GM13976 (cell line): ENCODE data around the gene UPB1.

Experiments
- DNase-seq: peaks from one replicate; pipeline ENCODE4 v3.0.0; 2012; ENCODE audit warnings: low spot score
- in situ Hi-C: fragments of 300-500 bp; cut with MboI; formaldehyde crosslinking; loops from one replicate; pipeline ENCODE4 v1.12.0; 2022; ENCODE audit warnings: low sequenced_read_pairs, mixed read lengths, inconsistent platforms; ENCODE audit not compliant: unreplicated experiment
- TF ChIP-seq, protein P1 (sequence below): IDR thresholded peaks from 2 replicates; pipeline ENCODE4 v1.5.1; 2012; ENCODE audit warnings: borderline replicate concordance, mild to moderate bottlenecking; ENCODE audit not compliant: insufficient read depth; ENCODE audit errors: extremely low read depth, missing control alignments, control extremely low read depth

The UPB1 gene

DNA sequence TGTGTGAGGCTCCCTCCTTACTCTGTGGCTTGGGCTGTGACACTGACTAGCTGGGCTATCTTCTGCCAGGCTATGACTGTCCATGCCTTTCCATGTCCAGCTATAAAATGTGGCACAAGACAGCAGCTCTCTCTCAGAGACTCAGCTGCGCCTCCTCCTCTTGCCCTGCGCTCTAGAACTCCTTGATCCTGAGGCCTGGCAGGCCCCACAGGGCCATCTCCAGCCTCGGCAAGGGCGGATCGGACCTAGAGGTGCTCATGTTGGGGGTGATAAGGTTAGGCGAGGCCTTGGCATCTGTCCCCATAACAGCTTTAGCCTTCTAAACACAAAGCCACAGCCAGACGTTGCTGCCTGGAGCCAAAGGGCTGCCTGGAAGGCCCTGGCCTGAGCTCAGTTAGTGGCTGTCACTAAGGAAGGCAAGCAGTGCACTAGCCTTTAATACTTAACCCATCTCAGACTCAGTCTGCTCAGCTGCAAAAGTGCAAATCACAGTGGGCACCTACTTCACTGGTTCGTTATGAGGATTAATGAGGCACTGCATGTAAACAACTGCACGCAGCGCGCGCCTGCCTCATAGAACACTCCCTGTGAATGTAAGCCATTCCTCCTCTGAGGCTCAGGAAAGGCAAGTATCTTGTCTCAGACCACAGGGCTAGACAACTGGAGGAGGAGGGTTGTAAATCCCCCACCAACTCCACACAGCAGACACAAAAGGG lies 58.6 kb downstream of the UPB1 start:
- in situ Hi-C loops, result no loop called here
- TF ChIP-seq, protein P1, sequence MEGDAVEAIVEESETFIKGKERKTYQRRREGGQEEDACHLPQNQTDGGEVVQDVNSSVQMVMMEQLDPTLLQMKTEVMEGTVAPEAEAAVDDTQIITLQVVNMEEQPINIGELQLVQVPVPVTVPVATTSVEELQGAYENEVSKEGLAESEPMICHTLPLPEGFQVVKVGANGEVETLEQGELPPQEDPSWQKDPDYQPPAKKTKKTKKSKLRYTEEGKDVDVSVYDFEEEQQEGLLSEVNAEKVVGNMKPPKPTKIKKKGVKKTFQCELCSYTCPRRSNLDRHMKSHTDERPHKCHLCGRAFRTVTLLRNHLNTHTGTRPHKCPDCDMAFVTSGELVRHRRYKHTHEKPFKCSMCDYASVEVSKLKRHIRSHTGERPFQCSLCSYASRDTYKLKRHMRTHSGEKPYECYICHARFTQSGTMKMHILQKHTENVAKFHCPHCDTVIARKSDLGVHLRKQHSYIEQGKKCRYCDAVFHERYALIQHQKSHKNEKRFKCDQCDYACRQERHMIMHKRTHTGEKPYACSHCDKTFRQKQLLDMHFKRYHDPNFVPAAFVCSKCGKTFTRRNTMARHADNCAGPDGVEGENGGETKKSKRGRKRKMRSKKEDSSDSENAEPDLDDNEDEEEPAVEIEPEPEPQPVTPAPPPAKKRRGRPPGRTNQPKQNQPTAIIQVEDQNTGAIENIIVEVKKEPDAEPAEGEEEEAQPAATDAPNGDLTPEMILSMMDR, result no peak
- no peak for DNase-seq

DNA sequence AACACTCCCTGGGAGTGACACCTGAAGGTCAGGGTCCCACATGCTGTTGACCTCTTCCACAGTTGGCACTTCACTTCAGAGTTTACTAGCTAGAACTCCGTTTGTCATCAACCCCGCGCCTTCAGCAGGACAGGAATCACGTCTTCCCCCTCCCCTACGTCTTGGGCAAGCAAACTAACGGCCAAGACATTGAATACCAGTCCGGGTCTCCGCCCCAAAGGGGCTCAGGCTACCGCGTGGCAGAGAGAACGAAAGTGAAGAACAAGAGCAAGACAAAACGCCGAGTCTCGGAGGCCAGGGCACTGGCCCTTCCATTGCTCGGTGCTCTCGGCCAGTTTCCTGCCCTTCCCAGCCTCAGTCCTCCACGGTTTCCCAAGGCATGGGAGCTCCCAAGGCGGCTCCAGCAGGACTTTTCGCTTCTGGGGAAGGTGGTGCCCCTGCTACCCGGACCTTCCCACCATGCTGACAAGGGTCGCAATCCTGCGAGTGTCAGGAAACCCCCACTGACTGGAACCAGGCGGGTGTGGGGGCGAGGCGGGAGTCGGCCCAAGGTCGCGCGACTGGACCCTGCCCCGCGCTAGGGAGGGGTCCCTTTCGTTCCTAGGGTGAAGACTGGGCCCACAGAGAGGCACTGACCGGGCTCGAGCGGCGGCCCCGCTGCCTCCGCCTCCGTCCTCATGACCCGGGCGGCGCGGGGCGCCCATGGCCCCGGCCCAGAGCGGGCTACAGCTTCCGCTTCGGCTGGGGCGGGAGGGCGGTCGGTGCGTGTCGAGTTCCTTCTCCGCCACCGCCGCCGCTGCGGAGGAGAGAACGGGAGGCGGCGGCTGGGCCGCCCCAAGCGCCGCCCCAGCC lies 59.4 kb downstream of the UPB1 start, which contains the start of gene GUCD1:
GUCD1 (minus strand) TSS at position 826 of the 852 bp plus-strand sequence; CDS start at position 679, 147 bp downstream.
- in situ Hi-C loops, result no loop called here
- no peak for DNase-seq
- TF ChIP-seq, protein P1, result no peak

DNA sequence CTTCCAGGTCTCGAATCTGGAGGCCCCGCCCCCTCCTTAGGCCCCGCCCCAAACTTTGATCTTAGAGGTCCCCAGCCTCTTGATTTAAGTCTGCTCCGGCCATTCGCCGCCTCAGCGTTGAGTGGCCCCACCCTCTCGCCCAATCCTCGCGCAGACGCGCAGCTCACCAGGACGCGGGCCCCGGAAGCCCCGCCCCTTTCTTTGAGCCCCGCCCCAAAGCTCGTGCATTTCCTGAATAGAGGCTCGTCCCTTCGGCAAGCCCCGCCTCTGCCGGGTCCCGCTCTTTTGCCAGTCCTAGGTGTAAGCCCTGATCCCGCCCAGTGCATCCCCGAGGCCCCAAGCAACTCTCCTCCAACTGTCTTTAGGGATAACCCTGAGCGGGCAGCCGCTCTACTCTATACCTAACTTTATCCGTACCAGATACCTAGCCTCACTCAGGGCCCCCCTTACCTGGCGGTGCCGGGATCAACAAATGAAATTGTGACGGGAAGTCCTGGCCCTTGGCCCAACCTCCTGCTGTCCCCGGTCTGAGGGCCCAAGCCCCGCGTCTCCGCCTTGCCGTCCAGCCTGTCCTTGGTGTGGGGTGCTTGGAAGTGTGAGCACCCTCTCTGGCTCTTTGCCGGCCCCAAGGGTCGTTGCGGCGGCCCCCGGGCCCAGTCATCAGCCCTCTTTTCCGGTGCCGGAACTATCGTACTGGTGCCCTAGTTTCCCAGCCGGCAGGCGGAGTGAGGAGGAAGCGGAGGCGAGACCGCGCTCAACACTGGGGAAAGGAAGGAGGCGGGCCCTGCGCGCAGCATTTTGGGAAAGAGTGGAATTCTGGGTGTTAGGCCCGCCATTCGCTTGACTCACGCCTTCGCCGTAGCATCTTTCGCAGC lies 60.3 kb downstream of the UPB1 start, which contains the start of gene SNRPD3:
SNRPD3 (plus strand) TSS at position 835 of the 875 bp plus-strand sequence. CDS start 1,676 bp downstream, outside the sequence.
- peak; percentile 100 for DNase-seq
- in situ Hi-C loops, result no loop called here
- TF ChIP-seq, protein P1, result no peak

DNA sequence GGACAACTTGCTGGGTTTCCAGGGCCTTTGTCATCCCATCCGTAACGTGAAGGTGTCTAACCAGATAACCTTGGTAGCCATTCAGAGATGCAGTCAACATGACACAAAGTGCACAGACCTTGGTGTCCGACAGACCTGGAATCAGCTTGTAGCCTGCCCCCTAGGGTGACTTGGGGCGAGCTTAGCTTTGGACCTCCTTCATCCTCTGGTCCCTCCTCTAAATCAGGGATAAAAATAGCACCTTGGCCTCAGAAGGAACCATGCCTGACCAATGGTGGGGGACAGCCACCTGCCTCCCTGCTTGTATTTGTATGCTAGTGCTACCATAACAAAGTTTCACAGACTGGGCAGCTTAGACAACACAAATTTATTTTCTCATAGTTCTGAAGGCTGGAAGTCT lies 64.3 kb downstream of the UPB1 start:
- DNase-seq, result no peak
- TF ChIP-seq, protein P1, result no peak
- in situ Hi-C loops, result no loop called here

DNA sequence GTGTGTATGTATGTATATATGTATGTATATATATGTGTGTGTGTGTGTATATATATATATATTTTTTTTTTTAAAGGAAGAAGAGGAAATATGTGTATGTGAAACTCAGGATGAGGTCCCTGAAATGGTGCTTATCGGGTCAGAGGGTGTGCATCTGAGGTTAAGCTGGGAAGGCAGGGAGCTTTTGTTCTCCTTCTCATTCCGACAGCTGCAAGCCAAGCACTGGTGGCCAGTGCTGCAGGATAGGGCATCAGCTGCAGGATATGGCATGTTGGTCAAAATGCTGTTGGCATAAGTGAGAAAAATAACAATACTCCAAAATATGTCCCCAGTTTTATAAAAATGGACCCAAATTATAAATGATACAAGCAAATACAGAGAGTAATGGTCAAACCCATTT lies 68.1 kb downstream of the UPB1 start:
- TF ChIP-seq, protein P1, result no peak
- no peak for DNase-seq
- in situ Hi-C loops, result no loop called here
